D721Med (cell line): ENCODE data around the gene KRTAP4-1.
"Not testable (repeated sequence)": the region's sequence is repeated elsewhere in the genome, so short reads cannot be mapped to it uniquely, and the experiment has no call there.

ENCODE experiments used
- DNase-seq: peaks from one replicate; pipeline ENCODE4 v3.0.0; 2011; ENCODE audit warnings: low spot score; ENCODE audit not compliant: insufficient read length
- FAIRE-seq: peaks from 2 replicates; lab custom pipeline; 2011; peaks lifted over from hg19 to GRCh38; lab: Jason Lieb, UNC
- TF ChIP-seq, protein P1 (sequence below): IDR thresholded peaks from 2 replicates; pipeline ENCODE4 v1.5.1; 2012; ENCODE audit warnings: mild to moderate bottlenecking, control low read depth; ENCODE audit not compliant: insufficient read depth; ENCODE audit errors: missing control alignments

KRTAP4-1 gene

DNA sequence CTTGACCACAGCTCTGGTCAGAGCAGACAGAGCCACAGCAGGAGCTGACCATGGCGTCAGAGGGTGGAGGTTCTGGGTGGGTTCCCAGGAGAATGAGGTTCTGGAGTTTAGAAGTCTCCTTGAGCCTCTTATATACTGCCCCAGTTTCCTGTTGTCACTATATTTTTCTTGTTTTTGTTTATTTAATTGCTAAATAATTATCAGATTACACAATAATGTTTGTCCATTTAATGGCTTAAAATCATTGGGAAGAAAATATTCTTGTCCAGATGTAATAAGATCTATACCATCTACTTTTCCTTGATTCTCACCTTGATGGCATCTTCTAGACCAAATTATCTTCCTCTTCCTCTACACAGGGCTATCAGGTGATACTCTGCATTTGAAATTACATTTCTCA, 16.6 kb downstream of the KRTAP4-1 start, which contains the start of gene KRTAP4-3:
KRTAP4-3 (minus strand) TSS at position 101 of the 400 bp plus-strand sequence; CDS start at position 52, 49 bp downstream.
- no peak for FAIRE-seq
- TF ChIP-seq, protein P1, sequence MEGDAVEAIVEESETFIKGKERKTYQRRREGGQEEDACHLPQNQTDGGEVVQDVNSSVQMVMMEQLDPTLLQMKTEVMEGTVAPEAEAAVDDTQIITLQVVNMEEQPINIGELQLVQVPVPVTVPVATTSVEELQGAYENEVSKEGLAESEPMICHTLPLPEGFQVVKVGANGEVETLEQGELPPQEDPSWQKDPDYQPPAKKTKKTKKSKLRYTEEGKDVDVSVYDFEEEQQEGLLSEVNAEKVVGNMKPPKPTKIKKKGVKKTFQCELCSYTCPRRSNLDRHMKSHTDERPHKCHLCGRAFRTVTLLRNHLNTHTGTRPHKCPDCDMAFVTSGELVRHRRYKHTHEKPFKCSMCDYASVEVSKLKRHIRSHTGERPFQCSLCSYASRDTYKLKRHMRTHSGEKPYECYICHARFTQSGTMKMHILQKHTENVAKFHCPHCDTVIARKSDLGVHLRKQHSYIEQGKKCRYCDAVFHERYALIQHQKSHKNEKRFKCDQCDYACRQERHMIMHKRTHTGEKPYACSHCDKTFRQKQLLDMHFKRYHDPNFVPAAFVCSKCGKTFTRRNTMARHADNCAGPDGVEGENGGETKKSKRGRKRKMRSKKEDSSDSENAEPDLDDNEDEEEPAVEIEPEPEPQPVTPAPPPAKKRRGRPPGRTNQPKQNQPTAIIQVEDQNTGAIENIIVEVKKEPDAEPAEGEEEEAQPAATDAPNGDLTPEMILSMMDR, result no peak

DNA sequence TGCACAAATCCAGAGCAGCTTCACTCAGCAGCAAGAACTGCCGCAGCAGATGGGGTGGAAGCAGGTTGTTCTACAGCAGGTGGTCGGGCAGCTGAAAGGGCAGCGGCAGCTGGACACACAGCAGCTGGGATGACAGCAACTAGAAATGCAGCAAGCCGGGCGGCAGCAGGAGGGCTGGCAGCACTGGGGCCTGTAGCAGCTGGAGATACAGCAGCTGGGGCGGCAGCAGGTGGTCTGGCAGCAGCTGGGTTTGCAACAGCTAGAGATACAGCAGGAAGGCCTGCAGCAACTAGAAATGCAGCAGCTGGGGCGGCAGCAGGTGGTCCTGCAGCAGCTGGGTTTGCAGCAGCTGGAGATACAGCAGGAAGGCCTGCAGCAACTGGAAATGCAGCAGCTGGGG, 17.1 kb downstream of the KRTAP4-1 start:
- DNase-seq (no peak), FAIRE-seq (no peak)
- TF ChIP-seq, protein P1, result no peak

More for the DNA sequence above, 16.6 kb downstream of the KRTAP4-1 start, which contains the start of gene KRTAP4-3:
- no peak for DNase-seq

DNA sequence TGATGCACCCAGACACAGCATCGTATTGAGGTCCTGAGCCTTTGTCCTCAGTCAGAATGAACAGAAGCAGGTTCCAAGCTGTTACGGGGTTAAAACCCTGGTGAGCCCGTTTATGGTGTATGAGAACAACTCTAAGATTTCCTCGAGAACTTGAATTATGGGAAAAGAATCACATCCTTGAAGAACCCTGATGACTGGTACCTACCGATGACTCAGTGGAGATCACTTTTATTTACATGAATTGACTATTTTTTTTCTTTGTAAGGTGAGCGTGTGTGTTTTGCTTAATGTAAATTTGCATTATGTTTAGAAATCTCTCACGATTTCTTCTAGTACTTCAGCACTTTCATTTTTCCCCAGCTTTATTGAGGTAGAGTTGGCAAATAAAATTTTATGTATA, 20.9 kb downstream of the KRTAP4-1 start:
- TF ChIP-seq, protein P1, result no peak
- FAIRE-seq (no peak), DNase-seq (no peak)

DNA sequence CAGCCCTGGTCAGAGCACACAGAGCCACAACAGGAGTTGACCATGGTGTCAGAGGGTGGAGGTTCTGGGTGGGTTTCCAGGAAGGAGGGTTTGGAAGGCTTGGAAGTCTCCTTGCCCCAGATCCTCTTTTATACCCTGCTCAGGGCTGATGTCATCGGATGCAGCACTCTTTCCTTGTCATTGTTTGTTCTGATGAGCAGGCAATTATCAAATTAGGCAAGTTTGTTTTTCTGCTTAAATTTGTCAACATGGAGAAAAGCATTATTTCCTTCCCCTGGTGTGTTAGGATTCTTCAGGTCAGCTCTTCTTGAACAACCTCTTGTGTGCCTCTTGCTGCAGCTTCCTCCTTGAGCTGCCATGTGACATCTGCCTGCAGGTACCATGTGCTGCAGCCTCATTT, 24.1 kb downstream of the KRTAP4-1 start, which contains the start of gene KRTAP4-4:
KRTAP4-4 (minus strand) TSS at position 101 of the 400 bp plus-strand sequence; CDS start at position 44, 57 bp downstream.
- no peak for DNase-seq
- TF ChIP-seq, protein P1, result no peak
- FAIRE-seq, result no peak

DNA sequence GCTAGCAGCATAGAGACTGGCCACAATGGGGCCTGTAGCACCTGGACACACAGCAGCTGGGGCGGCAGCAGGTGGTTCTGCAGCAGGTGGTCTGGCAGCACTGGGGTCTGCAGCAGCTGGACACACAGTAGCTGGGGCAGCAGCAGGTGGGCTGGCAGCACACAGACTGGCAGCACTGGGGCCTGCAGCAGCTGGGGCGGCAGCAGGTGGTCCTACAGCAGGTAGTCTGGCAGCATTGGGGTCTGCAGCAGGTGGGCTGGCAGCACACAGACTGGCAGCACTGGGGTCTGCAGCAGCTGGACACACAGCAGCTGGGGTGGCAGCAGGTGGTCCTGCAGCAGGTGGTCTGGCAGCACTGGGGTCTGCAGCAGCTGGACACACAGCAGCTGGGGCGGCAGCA, 24.5 kb downstream of the KRTAP4-1 start:
- FAIRE-seq, DNase-seq: not testable (repeated sequence)

DNA sequence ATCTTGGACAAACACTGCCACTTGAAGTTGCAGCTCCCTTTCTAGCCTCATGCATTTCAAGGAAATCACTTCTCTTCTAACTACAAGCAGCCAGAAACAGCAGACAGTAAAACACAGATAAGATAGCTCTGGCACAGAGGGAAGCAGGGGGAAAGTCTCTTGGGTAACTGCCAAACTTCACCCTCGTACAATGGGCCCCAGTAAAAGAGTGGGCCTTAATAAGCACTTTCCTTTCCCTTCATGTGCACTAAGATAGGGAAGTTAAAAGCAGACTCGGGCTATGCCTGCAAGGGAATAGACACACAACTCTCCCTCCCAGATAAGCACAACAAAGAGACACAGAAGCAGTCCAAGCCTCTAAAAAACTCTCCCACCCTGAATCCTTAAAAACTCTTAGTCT, 30.9 kb downstream of the KRTAP4-1 start:
- no peak for FAIRE-seq
- TF ChIP-seq, protein P1, result no peak
- DNase-seq, result no peak

DNA sequence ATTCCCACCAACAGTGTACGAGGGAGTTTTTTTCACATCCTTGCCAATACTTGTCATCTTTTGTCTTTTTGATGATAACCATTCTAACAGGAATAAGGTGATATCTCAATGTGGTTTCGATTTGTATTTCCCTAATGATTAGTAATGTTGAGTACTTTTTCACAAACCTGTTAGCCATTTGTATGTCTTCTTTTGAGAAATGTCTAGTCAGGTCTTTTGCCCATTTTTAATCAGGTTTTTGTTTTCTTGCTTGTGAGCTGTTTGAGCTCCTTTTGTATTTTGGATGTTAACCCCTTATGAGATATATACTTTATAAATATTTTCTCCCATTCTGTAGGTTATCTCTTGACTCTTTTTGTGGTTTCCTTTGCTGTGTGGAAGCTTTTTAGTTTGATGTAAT, 33.2 kb downstream of the KRTAP4-1 start:
- FAIRE-seq (no peak), DNase-seq (no peak)
- TF ChIP-seq, protein P1, result no peak
